ENCODE measurements around the gene DEFB126.
"Not testable (repeated sequence)": the region's sequence is repeated elsewhere in the genome, so short reads cannot be mapped to it uniquely, and the experiment has no call there.

The DEFB126 gene, protein sequence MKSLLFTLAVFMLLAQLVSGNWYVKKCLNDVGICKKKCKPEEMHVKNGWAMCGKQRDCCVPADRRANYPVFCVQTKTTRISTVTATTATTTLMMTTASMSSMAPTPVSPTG

GRCh38 chr20:142290-142689 lies at the start of gene DEFB126:
DEFB126 (plus strand) TSS chr20:142590; CDS start chr20:142629, 39 bp downstream.
- DNase-seq: no peak

GRCh38 chr20:93641-94040 lies 48.7 kb upstream of the DEFB126 start:
- DNase-seq: no peak

DNA sequence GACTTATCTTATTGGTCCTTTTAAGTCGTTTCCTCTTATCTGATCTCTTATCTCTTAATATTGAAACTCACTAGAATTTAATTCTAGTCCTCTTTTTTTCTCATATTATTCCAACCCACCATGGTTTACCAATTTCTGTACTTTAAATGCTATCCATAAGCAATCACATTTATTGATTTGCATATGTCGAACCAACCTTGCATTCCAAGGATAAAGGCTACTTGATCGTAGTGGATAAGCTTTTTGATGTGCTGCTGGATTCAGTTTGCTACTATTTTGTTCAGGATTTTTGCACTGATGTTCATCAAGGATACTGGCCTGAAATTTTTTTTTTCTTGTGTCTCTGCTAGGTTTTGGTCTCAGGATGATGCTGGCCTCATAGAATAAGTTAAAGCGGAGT lies 47.2 kb upstream of the DEFB126 start:
- DNase-seq: no peak

DNA sequence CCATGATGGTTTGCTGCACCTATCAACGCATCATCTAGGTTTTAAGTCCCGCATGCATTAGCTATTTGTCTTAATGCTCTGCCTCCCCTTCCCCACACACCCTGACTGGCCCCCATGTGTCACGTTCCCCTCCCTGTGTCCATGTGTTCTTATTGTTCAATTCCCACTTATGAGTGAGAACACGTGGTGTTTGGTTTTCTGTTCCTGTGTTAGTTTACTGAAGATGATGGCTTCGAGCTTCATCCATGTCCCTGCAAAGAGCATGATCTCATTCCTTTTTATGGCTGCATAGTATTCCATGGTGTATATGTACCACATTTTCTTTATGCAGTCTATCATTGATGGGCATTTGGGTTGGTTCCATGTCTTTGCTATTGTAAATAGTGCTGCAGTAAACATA lies 44.7 kb upstream of the DEFB126 start:
- not testable (repeated sequence) for DNase-seq

DNA sequence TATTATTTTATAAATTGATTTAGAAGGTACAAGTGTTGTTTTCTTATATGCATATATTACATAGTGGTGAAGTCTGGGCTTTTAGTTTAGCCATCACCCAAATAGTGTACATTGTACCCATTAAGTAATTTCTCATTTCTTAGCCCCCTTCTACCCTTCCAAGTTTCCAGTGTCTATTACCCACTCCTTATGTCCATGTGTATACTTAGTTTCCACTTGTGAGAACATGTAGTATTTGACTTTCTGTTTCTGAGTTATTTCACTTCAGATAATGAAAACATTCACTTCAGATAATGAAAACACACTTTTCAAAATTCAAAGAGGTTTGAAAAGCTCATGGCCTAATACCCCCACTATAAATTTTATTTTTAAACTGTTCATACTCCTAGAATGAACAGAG lies 40.4 kb upstream of the DEFB126 start:
- no peak for DNase-seq

DNA sequence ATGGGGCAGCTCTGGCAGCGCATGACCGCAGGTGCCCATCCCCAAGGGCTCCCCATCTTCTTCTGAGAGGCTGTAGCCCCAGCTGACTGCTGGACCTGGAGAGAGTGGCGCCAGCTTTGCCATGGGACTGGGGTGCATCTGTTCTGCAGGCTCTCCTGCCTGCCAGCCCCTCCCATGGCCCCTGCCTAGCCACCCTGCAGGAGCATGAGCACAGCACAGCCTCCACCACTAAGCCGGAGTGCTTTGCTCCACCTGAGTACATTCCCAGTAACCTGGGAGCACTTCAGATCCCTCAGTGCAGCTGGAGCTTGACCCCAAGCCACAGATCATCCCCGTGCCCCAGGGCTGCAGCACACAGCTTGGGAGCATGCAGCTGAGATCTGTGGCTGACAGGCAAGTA lies 38.9 kb upstream of the DEFB126 start:
- no peak for DNase-seq

DNA sequence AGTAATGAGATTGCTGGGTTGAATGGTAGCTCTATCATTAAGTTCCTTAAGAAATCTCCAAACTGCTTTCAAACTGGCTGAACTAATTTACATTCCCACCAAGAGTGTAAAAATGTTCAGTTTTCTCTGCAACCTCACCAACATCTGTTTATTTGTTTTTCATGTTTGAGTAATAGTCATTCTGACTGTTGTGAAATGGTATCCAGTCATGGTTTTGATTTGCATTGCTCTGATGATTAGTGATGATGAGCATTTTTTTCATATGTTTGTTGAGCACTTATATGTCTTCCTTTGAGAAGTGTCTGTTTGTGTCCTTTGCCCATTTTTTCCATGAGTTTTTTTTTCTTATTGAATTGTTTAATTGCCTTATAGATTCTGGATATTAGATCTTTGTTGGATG lies 30.0 kb upstream of the DEFB126 start:
- no peak for DNase-seq

GRCh38 chr20:117518-117917 lies 24.9 kb upstream of the DEFB126 start:
- DNase-seq: no peak

DNA sequence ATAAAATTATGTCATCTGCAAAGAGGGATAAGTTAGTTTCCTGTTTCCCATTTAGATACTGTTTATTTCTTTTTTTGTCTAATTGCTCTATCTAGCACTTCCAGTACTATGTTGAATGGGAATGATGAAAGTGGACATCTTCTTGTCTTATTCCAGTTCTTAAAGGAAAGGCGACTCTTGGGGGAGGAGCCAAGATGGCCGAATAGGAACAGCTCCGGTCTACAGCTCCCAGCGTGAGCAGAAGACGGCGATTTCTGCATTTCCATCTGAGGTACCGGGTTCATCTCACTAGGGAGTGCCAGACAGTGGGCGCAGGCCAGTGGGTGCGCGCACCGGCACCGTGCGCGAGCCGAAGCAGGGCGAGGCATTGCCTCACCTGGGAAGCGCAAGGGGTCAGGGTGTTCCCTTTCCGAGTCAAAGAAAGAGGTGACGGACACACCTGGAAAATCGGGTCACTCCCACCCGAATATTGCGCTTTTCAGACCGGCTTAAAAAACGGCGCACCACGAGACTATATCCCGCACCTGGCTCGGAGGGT lies 12.5 kb upstream of the DEFB126 start:
- not testable (repeated sequence) for DNase-seq

DNA sequence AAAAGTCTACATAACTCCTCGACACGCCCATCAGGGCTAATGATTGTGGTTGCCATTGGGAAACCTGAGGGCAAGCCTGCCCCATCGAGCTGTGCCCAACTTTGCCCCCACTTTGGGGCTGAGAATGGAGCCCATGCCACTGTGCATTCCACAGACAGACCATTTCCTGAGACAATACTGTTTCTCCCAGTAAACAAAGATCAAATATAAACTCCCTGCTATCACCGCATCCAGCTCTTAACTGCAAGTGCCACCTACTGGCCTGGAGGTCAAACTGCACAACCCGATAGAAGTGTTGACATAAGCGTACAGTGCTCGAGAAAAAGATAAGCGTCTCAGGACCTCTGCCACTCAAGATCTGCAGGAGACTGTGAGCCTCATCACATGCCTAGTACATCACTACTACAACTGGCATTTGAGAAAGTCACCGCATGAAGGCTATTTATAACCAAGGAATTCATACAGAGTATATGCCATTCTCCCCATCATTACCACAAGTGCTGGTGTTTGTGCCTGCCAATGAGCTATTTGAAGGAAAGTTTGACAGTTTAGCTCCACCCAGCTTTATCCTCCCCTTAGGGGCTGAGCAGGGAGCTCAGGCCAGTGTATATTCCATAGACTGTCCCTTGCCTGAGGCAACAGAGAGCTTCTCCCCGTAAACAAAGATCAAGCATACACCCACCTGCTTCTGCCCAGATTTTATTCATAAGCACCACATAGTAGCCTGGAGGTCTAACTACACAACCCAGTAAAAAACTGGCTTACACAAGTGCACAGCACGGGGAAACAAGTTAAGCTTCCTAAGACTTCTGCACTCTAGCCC lies 4.5 kb upstream of the DEFB126 start:
- DNase-seq: peak; percentile 0

DNA sequence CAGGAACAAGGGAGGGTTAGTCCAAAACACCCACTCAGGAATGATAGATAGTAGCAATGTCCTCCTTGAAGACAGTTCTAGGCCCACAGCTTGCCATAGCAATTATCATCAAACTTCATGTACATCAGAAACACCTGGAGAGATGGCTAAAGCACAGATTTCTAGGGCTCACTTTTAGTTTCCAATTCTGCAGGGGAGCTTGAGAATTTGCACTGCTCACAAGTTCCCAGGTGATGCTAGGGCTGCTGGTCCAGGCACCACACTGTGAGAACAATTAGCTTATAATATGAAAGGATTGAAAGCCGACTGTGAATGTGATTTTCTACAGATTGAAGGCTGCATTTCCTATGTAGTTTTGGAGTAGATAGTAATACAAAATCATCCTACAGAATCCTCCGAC lies 3.5 kb downstream of the DEFB126 start:
- no peak for DNase-seq

- DNase-seq: no peak
These were observed 9.7 kb downstream of the DEFB126 start for GRCh38 chr20:152131-152530.

DNA sequence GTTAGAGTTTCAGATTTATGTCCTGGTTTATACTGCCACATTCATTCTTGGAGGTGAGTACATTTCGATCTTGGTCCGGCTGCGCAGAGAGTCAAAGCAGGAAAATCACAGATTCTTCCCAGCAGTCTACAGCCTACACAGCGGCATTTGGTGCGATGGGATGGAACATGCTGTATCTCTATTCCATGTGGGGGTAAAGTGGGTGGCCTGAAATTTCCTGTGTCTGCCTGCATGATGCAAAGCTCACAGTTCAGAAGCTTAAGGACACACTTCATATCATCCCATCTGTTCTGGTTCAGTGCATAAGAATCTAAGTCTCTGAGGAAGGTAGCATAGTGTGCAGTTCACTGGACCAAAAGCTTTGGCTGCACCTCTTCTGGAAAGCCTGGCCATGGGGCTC lies 14.8 kb downstream of the DEFB126 start, which contains the start of gene DEFB127:
DEFB127 (plus strand) TSS at position 301 of the 400 bp plus-strand sequence; CDS start at position 392, 91 bp downstream.
- DNase-seq: no peak

GRCh38 chr20:164618-165017 lies 22.2 kb downstream of the DEFB126 start:
- DNase-seq: no peak

GRCh38 chr20:168876-169275 lies 26.5 kb downstream of the DEFB126 start:
- DNase-seq: no peak

GRCh38 chr20:184288-184687 lies 41.9 kb downstream of the DEFB126 start:
- no peak for DNase-seq

- no peak for DNase-seq
These were observed 45.3 kb downstream of the DEFB126 start for GRCh38 chr20:187733-188132.

GRCh38 chr20:189611-190010 lies 47.2 kb downstream of the DEFB126 start, which contains the start of gene DEFB128:
DEFB128 (minus strand) TSS chr20:189711; CDS start chr20:189623, 88 bp downstream.
- no peak for DNase-seq

Measured in CD4-positive, alpha-beta T cell treated with Interleukin-21 for 1 hour (primary cell).